Neural cell (in vitro differentiated cells): ENCODE data around the gene NFKBIA. TPM values are rescaled to one million over a fixed set of nuclear protein-coding genes. Genes with fewer than 3 reads are reported as not detected.

ENCODE experiments used
- H2AFZ ChIP-seq: fragments of 200-600, 300-800 bp; sonication (generic), shearing (Covaris generic); 2 replicates; pipeline ENCODE4 v1.6.0; 2014; ENCODE audit warnings: low read depth, mild to moderate bottlenecking, antibody characterized with exemption, low read length, moderate library complexity
- H3F3A ChIP-seq: fragments of 200-600 bp; shearing (Covaris generic); 2 replicates; pipeline ENCODE4 v1.6.1; 2016; ENCODE audit warnings: mild to moderate bottlenecking, moderate library complexity, mixed read lengths, antibody characterized with exemption, low read length; ENCODE audit not compliant: insufficient read depth, poor library complexity, severe bottlenecking
- H3K27ac ChIP-seq: fragments of 200-600, 300-800 bp; sonication (generic), shearing (Covaris generic); 2 replicates; pipeline ENCODE4 v1.5.1; 2014; ENCODE audit warnings: mild to moderate bottlenecking, low read length, moderate library complexity
- H3K27me3 ChIP-seq: fragments of 300-800, 200-600 bp; sonication (generic), shearing (Covaris generic); 2 replicates; pipeline ENCODE4 v1.6.0; 2014; ENCODE audit warnings: mild to moderate bottlenecking, low read depth, low read length, moderate library complexity; ENCODE audit not compliant: insufficient read depth
- H3K36me3 ChIP-seq: fragments of 300-800, 200-600 bp; sonication (generic), shearing (Covaris generic); 2 replicates; pipeline ENCODE4 v1.5.1; 2014; ENCODE audit warnings: mild to moderate bottlenecking, antibody characterized with exemption, low read length, moderate library complexity; ENCODE audit not compliant: insufficient read depth
- H3K4me2 ChIP-seq: fragments of 300-800, 200-600 bp; sonication (generic), shearing (Covaris generic); 2 replicates; pipeline ENCODE4 v1.6.0; 2014; ENCODE audit warnings: mild to moderate bottlenecking, low read length
- H3K4me3 ChIP-seq: fragments of 300-800, 200-600 bp; sonication (generic), shearing (Covaris generic); 2 replicates; pipeline ENCODE4 v1.5.1; 2014; ENCODE audit warnings: mild to moderate bottlenecking, low read length, moderate library complexity
- H3K79me2 ChIP-seq: fragments of 200-600 bp; shearing (Covaris generic); replicated peaks from 2 replicates; pipeline ENCODE4 v1.6.0; 2014; ENCODE audit warnings: mild to moderate bottlenecking, low read length, moderate library complexity; ENCODE audit not compliant: insufficient read depth
- H3K9ac ChIP-seq: fragments of 300-800, 200-600 bp; sonication (generic), shearing (Covaris generic); 2 replicates; pipeline ENCODE4 v1.6.1; 2016; ENCODE audit warnings: mild to moderate bottlenecking, low read length, mixed read lengths
- H3K9me2 ChIP-seq: fragments of 200-600 bp; shearing (Covaris generic); 2 replicates; pipeline ENCODE4 v1.6.1; 2016; ENCODE audit warnings: mild to moderate bottlenecking, low read length, mixed read lengths; ENCODE audit not compliant: insufficient read depth
- H3K9me3 ChIP-seq: fragments of 200-600, 300-800 bp; sonication (generic), shearing (Covaris generic); 2 replicates; pipeline ENCODE4 v1.6.1; 2016; ENCODE audit warnings: mild to moderate bottlenecking, mixed run types, low read length, moderate library complexity, mixed read lengths
- H4K20me1 ChIP-seq: fragments of 200-600 bp; shearing (Covaris generic); 2 replicates; pipeline ENCODE4 v1.6.1; 2016; ENCODE audit warnings: mild to moderate bottlenecking, mixed run types; ENCODE audit not compliant: insufficient read depth
- EP300 ChIP-seq: fragments of 450-650 bp; conservative IDR thresholded peaks from 2 replicates; pipeline ENCODE4 v1.6.1; 2014; ENCODE audit warnings: antibody characterized with exemption, mild to moderate bottlenecking, moderate library complexity; ENCODE audit not compliant: poor library complexity, severe bottlenecking
- EZH2 ChIP-seq: fragments of 200-600, 300-800 bp; shearing (Covaris generic), sonication (generic); IDR thresholded peaks from 2 replicates; pipeline ENCODE4 v1.6.1; 2014; ENCODE audit warnings: antibody characterized with exemption, low read length, borderline replicate concordance, mild to moderate bottlenecking; ENCODE audit not compliant: insufficient read depth, poor library complexity, severe bottlenecking
- MXI1 ChIP-seq: fragments of 450-650 bp; conservative IDR thresholded peaks from 2 replicates; pipeline ENCODE4 v1.6.1; 2014; ENCODE audit warnings: antibody characterized with exemption, mild to moderate bottlenecking; ENCODE audit not compliant: poor library complexity, severe bottlenecking
- POLR2AphosphoS5 ChIP-seq: IDR thresholded peaks from 2 replicates; pipeline ENCODE4 v1.6.1; 2012
- RAD21 ChIP-seq: fragments of 450-650 bp; conservative IDR thresholded peaks from 2 replicates; pipeline ENCODE4 v1.6.1; 2014; ENCODE audit warnings: antibody characterized with exemption, mild to moderate bottlenecking, moderate library complexity
- SMC3 ChIP-seq: fragments of 450-650 bp; conservative IDR thresholded peaks from 2 replicates; pipeline ENCODE4 v1.6.1; 2014; ENCODE audit warnings: antibody characterized with exemption, mild to moderate bottlenecking, moderate library complexity; ENCODE audit not compliant: poor library complexity
- TAF1 ChIP-seq: IDR thresholded peaks from 2 replicates; pipeline ENCODE4 v1.6.1; 2012; ENCODE audit warnings: low read depth
- polyA minus RNA-seq: library from RNA; depleted of rRNA, polyadenylated mRNA; stranded (reverse); fragments of >200 nt; gene quantifications from 2 replicates; pipeline ENCODE4 v1.2.3, GENCODE V29; 2014
- polyA plus RNA-seq: library from polyadenylated mRNA; depleted of rRNA; stranded (reverse); fragments of >200 nt; gene quantifications from 2 replicates; pipeline ENCODE4 v1.2.3, GENCODE V29; 2014
- TF ChIP-seq, protein P1 (sequence below): fragments of 450-650 bp; IDR thresholded peaks from 2 replicates; pipeline ENCODE4 v1.5.1; 2014; ENCODE audit warnings: antibody characterized with exemption, mild to moderate bottlenecking, moderate library complexity; ENCODE audit not compliant: poor library complexity, severe bottlenecking
- TF ChIP-seq, protein P2 (sequence below): IDR thresholded peaks from 2 replicates; pipeline ENCODE4 v1.6.1; 2012; ENCODE audit warnings: borderline replicate concordance

NFKBIA gene, protein sequence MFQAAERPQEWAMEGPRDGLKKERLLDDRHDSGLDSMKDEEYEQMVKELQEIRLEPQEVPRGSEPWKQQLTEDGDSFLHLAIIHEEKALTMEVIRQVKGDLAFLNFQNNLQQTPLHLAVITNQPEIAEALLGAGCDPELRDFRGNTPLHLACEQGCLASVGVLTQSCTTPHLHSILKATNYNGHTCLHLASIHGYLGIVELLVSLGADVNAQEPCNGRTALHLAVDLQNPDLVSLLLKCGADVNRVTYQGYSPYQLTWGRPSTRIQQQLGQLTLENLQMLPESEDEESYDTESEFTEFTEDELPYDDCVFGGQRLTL
- polyA plus RNA-seq (38.4 and 48.8 TPM in 2 replicates), polyA minus RNA-seq (59.2 and 72.8 TPM in 2 replicates)

DNA sequence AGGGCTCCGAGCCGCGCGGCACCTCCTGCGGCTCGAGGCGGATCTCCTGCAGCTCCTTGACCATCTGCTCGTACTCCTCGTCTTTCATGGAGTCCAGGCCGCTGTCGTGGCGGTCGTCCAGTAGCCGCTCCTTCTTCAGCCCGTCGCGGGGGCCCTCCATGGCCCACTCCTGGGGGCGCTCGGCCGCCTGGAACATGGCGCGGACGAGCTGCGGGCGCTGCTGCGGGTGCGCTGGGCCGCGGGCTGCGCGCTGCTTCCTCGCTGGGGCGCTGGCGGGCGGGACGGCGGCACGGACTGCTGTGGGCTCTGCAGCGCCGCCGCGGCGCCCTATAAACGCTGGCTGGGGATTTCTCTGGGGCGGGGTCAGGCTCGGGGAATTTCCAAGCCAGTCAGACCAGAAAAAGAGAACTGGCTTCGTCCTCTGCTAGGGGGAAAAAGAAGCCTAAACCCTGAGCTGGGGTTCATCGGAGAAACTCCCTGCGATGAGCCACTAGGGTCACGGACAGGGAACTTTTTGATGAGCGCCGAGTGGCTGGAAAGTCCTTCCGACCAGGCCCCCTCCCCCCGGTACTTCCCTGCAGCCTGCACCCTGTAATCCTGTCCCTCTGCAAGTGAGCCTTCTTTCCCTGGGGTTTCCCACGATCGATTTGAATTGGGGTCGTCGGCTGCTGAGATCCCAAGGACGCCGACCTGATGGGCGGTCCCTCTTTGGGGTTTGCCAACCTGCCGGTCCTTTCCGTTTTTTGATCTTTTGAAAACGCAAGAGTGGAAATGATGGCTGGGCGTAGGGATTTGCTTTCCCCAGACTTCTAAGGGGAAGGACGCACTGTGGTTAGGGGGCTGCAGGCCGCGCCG is at the start of gene NFKBIA:
Gene NFKBIA (minus strand): TSS at position 301 of the 855 bp plus-strand sequence. CDS start 105 bp downstream, at position 196.
- H3K27ac ChIP-seq = peak within 1 kb of the TSS; percentile 89
- H3K36me3 ChIP-seq = no peaks in the 10 kb centered on the region
- H3K79me2 ChIP-seq = peaks cover 11% of the 10 kb centered on the region
- H3K4me3 ChIP-seq = peak within 1 kb of the TSS; percentile 86
- peak within 1 kb of the TSS; percentile 91 for H2AFZ ChIP-seq
- H3K9me3 ChIP-seq = no peaks in the 10 kb centered on the region
- no peaks in the 10 kb centered on the region for H4K20me1 ChIP-seq
- no peaks in the 10 kb centered on the region for H3K9me2 ChIP-seq
- H3K9ac ChIP-seq = peak within 1 kb of the TSS; percentile 96
- H3K4me2 ChIP-seq = peak within 1 kb of the TSS; percentile 72
- H3F3A ChIP-seq = no peaks in the 10 kb centered on the region
- TF ChIP-seq RAD21 = peak; percentile 45
- peak; percentile 84 for TF ChIP-seq POLR2AphosphoS5
- TF ChIP-seq SMC3 = peak; percentile 57
- TF ChIP-seq, protein P1, sequence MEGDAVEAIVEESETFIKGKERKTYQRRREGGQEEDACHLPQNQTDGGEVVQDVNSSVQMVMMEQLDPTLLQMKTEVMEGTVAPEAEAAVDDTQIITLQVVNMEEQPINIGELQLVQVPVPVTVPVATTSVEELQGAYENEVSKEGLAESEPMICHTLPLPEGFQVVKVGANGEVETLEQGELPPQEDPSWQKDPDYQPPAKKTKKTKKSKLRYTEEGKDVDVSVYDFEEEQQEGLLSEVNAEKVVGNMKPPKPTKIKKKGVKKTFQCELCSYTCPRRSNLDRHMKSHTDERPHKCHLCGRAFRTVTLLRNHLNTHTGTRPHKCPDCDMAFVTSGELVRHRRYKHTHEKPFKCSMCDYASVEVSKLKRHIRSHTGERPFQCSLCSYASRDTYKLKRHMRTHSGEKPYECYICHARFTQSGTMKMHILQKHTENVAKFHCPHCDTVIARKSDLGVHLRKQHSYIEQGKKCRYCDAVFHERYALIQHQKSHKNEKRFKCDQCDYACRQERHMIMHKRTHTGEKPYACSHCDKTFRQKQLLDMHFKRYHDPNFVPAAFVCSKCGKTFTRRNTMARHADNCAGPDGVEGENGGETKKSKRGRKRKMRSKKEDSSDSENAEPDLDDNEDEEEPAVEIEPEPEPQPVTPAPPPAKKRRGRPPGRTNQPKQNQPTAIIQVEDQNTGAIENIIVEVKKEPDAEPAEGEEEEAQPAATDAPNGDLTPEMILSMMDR = peak; percentile 82
- TF ChIP-seq, protein P2, sequence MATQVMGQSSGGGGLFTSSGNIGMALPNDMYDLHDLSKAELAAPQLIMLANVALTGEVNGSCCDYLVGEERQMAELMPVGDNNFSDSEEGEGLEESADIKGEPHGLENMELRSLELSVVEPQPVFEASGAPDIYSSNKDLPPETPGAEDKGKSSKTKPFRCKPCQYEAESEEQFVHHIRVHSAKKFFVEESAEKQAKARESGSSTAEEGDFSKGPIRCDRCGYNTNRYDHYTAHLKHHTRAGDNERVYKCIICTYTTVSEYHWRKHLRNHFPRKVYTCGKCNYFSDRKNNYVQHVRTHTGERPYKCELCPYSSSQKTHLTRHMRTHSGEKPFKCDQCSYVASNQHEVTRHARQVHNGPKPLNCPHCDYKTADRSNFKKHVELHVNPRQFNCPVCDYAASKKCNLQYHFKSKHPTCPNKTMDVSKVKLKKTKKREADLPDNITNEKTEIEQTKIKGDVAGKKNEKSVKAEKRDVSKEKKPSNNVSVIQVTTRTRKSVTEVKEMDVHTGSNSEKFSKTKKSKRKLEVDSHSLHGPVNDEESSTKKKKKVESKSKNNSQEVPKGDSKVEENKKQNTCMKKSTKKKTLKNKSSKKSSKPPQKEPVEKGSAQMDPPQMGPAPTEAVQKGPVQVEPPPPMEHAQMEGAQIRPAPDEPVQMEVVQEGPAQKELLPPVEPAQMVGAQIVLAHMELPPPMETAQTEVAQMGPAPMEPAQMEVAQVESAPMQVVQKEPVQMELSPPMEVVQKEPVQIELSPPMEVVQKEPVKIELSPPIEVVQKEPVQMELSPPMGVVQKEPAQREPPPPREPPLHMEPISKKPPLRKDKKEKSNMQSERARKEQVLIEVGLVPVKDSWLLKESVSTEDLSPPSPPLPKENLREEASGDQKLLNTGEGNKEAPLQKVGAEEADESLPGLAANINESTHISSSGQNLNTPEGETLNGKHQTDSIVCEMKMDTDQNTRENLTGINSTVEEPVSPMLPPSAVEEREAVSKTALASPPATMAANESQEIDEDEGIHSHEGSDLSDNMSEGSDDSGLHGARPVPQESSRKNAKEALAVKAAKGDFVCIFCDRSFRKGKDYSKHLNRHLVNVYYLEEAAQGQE = peak; percentile 86
- no peak for TF ChIP-seq EZH2
- TF ChIP-seq MXI1 = peak; percentile 67
- TF ChIP-seq TAF1 = peak; percentile 39
- no peak for TF ChIP-seq EP300
- H3K27me3 ChIP-seq = no peaks in the 10 kb centered on the region

DNA sequence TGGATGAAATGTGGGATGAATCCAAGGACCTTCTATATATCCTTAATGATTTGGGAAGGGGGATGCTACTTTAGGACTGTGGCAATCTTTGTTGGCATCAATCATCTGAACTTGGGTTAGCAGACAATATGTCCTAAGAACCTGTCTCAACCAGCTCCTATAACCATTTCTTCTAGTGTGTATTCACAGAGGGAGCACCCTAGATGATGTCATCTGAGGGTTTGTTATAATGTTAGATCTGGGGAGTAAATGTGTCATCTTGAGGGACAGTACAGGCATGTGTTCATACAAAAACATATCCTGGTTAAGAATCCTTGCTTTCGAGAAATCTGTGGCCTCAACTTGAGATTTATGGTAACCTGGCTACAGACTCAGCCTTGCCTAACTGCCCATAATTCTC is 41.9 kb upstream of the NFKBIA start:
- H3K27ac ChIP-seq = no peak overlapping the region
- H3K36me3 ChIP-seq = no peaks in the 10 kb centered on the region
- no peaks in the 10 kb centered on the region for H3F3A ChIP-seq
- TF ChIP-seq EZH2 (no peak), RAD21 (no peak), POLR2AphosphoS5 (no peak), MXI1 (no peak), EP300 (no peak), SMC3 (no peak), TAF1 (no peak)
- TF ChIP-seq, protein P2 = no peak
- TF ChIP-seq, protein P1 = no peak
- H3K9me3 ChIP-seq = no peaks in the 10 kb centered on the region
- H3K4me2 ChIP-seq = no peak overlapping the region
- H3K4me3 ChIP-seq = no peak overlapping the region
- no peaks in the 10 kb centered on the region for H3K79me2 ChIP-seq
- no peak overlapping the region for H2AFZ ChIP-seq
- no peaks in the 10 kb centered on the region for H3K27me3 ChIP-seq
- no peaks in the 10 kb centered on the region for H4K20me1 ChIP-seq
- H3K9me2 ChIP-seq = no peaks in the 10 kb centered on the region
- H3K9ac ChIP-seq = no peak overlapping the region
